ENCODE measurements around the gene ERFE.

DNA sequence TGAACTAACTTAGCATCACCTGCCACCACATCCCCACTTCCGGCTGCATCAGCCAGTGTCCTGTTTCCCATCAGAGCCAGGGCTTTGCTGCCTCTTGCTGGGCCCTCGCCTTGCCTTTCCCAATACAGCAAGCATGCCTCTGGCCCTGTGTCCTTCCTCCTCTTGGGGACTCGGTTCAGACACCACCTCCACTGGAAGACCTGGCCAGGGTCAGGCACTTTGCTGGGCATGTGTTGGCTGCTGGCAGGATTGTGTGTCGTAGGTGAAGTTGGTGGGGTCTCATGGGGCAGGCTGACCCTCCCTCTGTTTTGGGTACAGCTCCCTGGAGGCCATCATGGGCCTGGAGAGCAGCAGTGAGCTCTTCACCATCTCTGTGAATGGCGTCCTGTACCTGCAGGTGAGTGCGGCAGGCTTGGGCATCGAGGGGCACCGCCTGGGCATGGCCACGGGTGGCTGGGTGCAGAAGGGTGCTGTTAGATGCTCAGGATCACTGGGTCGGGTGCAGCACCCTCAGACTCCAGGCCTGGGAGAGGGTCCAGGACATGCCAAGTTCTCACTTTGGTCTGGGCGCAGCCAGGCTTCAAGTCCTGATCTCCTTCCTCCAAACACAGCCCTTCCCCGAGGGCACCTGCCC lies 6.6 kb downstream of the ERFE start:
- TF ChIP-seq, protein P1, sequence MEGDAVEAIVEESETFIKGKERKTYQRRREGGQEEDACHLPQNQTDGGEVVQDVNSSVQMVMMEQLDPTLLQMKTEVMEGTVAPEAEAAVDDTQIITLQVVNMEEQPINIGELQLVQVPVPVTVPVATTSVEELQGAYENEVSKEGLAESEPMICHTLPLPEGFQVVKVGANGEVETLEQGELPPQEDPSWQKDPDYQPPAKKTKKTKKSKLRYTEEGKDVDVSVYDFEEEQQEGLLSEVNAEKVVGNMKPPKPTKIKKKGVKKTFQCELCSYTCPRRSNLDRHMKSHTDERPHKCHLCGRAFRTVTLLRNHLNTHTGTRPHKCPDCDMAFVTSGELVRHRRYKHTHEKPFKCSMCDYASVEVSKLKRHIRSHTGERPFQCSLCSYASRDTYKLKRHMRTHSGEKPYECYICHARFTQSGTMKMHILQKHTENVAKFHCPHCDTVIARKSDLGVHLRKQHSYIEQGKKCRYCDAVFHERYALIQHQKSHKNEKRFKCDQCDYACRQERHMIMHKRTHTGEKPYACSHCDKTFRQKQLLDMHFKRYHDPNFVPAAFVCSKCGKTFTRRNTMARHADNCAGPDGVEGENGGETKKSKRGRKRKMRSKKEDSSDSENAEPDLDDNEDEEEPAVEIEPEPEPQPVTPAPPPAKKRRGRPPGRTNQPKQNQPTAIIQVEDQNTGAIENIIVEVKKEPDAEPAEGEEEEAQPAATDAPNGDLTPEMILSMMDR (IDR thresholded peaks at IDR 0.05) = no peak
- no peak for TF ChIP-seq POLR2AphosphoS5 (IDR thresholded peaks at IDR 0.05)

Data from esophagus muscularis mucosa (tissue), 3 donors.